ENCODE data around the gene FRMD5. TPM values are rescaled to one million over a fixed set of nuclear protein-coding genes. Genes with fewer than 3 reads are reported as not detected.

Gene FRMD5
- total and polyA plus RNA-seq, 2 experiments from 2014 or later = 5.9 to 10.1 TPM

DNA sequence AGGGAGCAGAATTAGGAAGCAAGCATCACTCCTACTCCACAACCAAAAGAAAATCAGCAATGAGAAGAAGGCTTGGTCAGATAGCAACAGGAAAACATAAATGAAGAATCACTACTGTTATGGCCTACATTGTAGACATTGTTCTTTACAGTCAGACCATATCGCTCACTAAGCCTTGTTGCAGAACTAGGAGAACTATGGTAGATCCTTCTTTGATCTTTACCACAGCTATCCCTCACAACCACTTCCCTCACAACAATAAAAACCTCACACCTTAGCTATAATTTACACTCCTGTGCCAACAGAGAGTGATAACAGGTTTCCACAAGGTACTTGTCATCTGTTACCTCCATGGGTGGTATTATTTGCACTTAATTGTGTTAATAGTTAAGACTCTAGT lies 241.7 kb downstream of the FRMD5 start:
- Mint-ChIP-seq H3K36me3 (ENCODE audit: low read depth) (no peaks in the 10 kb centered on the region), H3K4me3 (no peak overlapping the region), H3K27me3 (ENCODE audit: insufficient read depth, low read depth, poor library complexity) (no peaks in the 10 kb centered on the region), H3K4me1 (peaks cover 20% of the 10 kb centered on the region), H3K9me3 (no peaks in the 10 kb centered on the region), H3K27ac (no peak overlapping the region)
- TF ChIP-seq EZH2phosphoT487 (IDR thresholded peaks at IDR 0.05; ENCODE audit: unreplicated experiment) (no peak), CREB1 (CRISPR knock-in tag; IDR thresholded peaks at IDR 0.05; ENCODE audit: low read depth) (no peak), POLR2AphosphoS5 (IDR thresholded peaks at IDR 0.05; ENCODE audit: low read depth) (no peak), ZNF114 (CRISPR knock-in tag; IDR thresholded peaks at IDR 0.05) (no peak), NANOG (IDR thresholded peaks at IDR 0.05; ENCODE audit: borderline replicate concordance) (no peak), CTCF (conservative IDR thresholded peaks at IDR 0.05; ENCODE audit: low read depth in 2 of 2) (no peak), JUNB (IDR thresholded peaks at IDR 0.05; ENCODE audit: unreplicated experiment) (no peak), ZNF462 (CRISPR knock-in tag; IDR thresholded peaks at IDR 0.05) (no peak), STAT1 (IDR thresholded peaks at IDR 0.05; ENCODE audit: unreplicated experiment) (no peak), ZNF331 (CRISPR knock-in tag; IDR thresholded peaks at IDR 0.05; ENCODE audit: low read depth) (no peak), EZH2 (IDR thresholded peaks at IDR 0.05; ENCODE audit: low read depth, unreplicated experiment) (no peak), ETS1 (IDR thresholded peaks at IDR 0.05) (no peak)
- TF ChIP-seq, protein P1, sequence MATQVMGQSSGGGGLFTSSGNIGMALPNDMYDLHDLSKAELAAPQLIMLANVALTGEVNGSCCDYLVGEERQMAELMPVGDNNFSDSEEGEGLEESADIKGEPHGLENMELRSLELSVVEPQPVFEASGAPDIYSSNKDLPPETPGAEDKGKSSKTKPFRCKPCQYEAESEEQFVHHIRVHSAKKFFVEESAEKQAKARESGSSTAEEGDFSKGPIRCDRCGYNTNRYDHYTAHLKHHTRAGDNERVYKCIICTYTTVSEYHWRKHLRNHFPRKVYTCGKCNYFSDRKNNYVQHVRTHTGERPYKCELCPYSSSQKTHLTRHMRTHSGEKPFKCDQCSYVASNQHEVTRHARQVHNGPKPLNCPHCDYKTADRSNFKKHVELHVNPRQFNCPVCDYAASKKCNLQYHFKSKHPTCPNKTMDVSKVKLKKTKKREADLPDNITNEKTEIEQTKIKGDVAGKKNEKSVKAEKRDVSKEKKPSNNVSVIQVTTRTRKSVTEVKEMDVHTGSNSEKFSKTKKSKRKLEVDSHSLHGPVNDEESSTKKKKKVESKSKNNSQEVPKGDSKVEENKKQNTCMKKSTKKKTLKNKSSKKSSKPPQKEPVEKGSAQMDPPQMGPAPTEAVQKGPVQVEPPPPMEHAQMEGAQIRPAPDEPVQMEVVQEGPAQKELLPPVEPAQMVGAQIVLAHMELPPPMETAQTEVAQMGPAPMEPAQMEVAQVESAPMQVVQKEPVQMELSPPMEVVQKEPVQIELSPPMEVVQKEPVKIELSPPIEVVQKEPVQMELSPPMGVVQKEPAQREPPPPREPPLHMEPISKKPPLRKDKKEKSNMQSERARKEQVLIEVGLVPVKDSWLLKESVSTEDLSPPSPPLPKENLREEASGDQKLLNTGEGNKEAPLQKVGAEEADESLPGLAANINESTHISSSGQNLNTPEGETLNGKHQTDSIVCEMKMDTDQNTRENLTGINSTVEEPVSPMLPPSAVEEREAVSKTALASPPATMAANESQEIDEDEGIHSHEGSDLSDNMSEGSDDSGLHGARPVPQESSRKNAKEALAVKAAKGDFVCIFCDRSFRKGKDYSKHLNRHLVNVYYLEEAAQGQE (IDR thresholded peaks at IDR 0.05; ENCODE audit: unreplicated experiment) = no peak
- H3F3A ChIP-seq (replicated peaks; ENCODE audit: low read depth) = no peaks in the 10 kb centered on the region
- no peaks in the 10 kb centered on the region for H3K36me3 ChIP-seq (ENCODE audit: insufficient read depth)
- H3K9me2 ChIP-seq (ENCODE audit: insufficient read depth) = peaks cover 8% of the 10 kb centered on the region; the same call in 1 of the 2 replicates
- H3K4me2 ChIP-seq = no peak overlapping the region
- no peaks in the 10 kb centered on the region for H3K79me2 ChIP-seq (replicated peaks; ENCODE audit: insufficient read depth)
- ATAC-seq = no peak
- DNase-seq (ENCODE audit: low spot score) = no peak
- H3K4me1 ChIP-seq (ENCODE audit: insufficient read depth) = peaks cover 5% of the 10 kb centered on the region; the same call in 1 of the 2 replicates
- no peak overlapping the region for H3K27ac ChIP-seq (ENCODE audit: low read depth)
- H2AFZ ChIP-seq = no peak overlapping the region
- no peak overlapping the region for H3K4me3 ChIP-seq
- no peaks in the 10 kb centered on the region for H3K27me3 ChIP-seq (ENCODE audit: insufficient read depth)
- no peaks in the 10 kb centered on the region for H4K20me1 ChIP-seq (replicated peaks; ENCODE audit: insufficient read depth)

All from GM23338 (cell line).